HG02642 (cell line): ENCODE measurements around the gene RAB17.
"Not testable (repeated sequence)": the region's sequence is repeated elsewhere in the genome, so short reads cannot be mapped to it uniquely, and the experiment has no call there.

Experiments used
- ATAC-seq: cut with Tn5 transposase; IDR thresholded peaks from one replicate; pipeline ENCODE4 v1.9.1; 2021; ENCODE audit warnings: mild to moderate bottlenecking; ENCODE audit not compliant: unreplicated experiment, poor library complexity

The RAB17 gene

GRCh38 chr2:237625216-237625705 is 34.7 kb upstream of the RAB17 start:
- ATAC-seq, result no peak

- ATAC-seq, result no peak
Observed at GRCh38 chr2:237624565-237624964, 34.0 kb upstream of the RAB17 start.

- no peak for ATAC-seq
Observed at GRCh38 chr2:237623428-237624403, 33.2 kb upstream of the RAB17 start.

GRCh38 chr2:237618449-237618848 is 27.9 kb upstream of the RAB17 start:
- no peak for ATAC-seq

- no peak for ATAC-seq
Observed at GRCh38 chr2:237617587-237617982, 27.1 kb upstream of the RAB17 start.

- no peak for ATAC-seq
Observed at GRCh38 chr2:237616734-237617586, 26.4 kb upstream of the RAB17 start.

GRCh38 chr2:237616373-237616733 is 25.8 kb upstream of the RAB17 start:
- ATAC-seq, result no peak

GRCh38 chr2:237615631-237616249 is 25.2 kb upstream of the RAB17 start:
- ATAC-seq, result no peak

- ATAC-seq, result no peak
Observed at GRCh38 chr2:237614151-237614720, 23.7 kb upstream of the RAB17 start.

GRCh38 chr2:237613679-237614078 is 23.1 kb upstream of the RAB17 start:
- no peak for ATAC-seq

- no peak for ATAC-seq
Observed at GRCh38 chr2:237612527-237613357, 22.2 kb upstream of the RAB17 start.

GRCh38 chr2:237606522-237606921 is 16.0 kb upstream of the RAB17 start:
- ATAC-seq, result not testable (repeated sequence)

GRCh38 chr2:237604960-237605359 is 14.4 kb upstream of the RAB17 start:
- ATAC-seq, result no peak

- no peak for ATAC-seq
Observed at GRCh38 chr2:237604391-237604790, 13.9 kb upstream of the RAB17 start.

- ATAC-seq, result no peak
Observed at GRCh38 chr2:237603718-237604362, 13.3 kb upstream of the RAB17 start.

- ATAC-seq, result no peak
Observed at GRCh38 chr2:237603049-237603717, 12.6 kb upstream of the RAB17 start.

GRCh38 chr2:237602409-237602808 is 11.9 kb upstream of the RAB17 start:
- no peak for ATAC-seq

- ATAC-seq, result no peak
Observed at GRCh38 chr2:237601453-237602116, 11.1 kb upstream of the RAB17 start.
